ENCODE measurements around the gene TMEM151B. TPM values are rescaled to one million over a fixed set of nuclear protein-coding genes. Genes with fewer than 3 reads are reported as not detected.
"Not testable (repeated sequence)": the region's sequence is repeated elsewhere in the genome, so short reads cannot be mapped to it uniquely, and the experiment has no call there.

TMEM151B gene
- total and polyA plus RNA-seq, 7 donors, result 0.04 to 0.07 TPM; not detected in 5

- Histone ChIP-seq H3K9me3 (no peaks in the 10 kb centered on the region), H3K27ac (no peak overlapping the region), H3K4me1 (peaks cover 6% of the 10 kb centered on the region), H3K36me3 (ENCODE audit: insufficient read depth in 1 of 2, low read depth in 1 of 2) (peaks cover 0 to 12% of the 10 kb centered on the region in 2 donors), H3K4me3 (no peak overlapping the region), H3K27me3 (ENCODE audit: insufficient read depth in 3 of 3, low read length in 2 of 3) (peaks cover 0 to 5% (median 5%) of the 10 kb centered on the region in 3 donors)
- intact Hi-C loops (cut with DNase I), result no loop called here
- no peak for TF ChIP-seq CTCF (IDR thresholded peaks at IDR 0.05)
- DNase-seq, result no peak
- WGBS, 3 donors, result 62 to 70% (median 66%) methylated on average over 3 of the region's 3 CpGs
- no peak for ATAC-seq
These were observed 45.3 kb downstream of the TMEM151B start for GRCh38 chr6:44315516-44315915.

- Histone ChIP-seq H3K27ac (no peak overlapping the region), H3K4me3 (no peak overlapping the region), H3K9me3 (no peaks in the 10 kb centered on the region), H3K36me3 (ENCODE audit: insufficient read depth in 1 of 2, low read depth in 1 of 2) (peaks cover 0 to 8% of the 10 kb centered on the region in 2 donors), H3K4me1 (peaks cover 6% of the 10 kb centered on the region), H3K27me3 (ENCODE audit: insufficient read depth in 3 of 3, low read length in 2 of 3) (peaks cover 0 to 5% (median 5%) of the 10 kb centered on the region in 3 donors)
- TF ChIP-seq CTCF (IDR thresholded peaks at IDR 0.05), result no peak
- no peak for DNase-seq
- intact Hi-C loops (cut with DNase I), result no loop called here
- 55 to 69% (median 56%) methylated on average over 5 of the region's 5 CpGs for WGBS, 3 donors
- no peak for ATAC-seq
These were observed 45.7 kb downstream of the TMEM151B start for GRCh38 chr6:44315951-44316350.

GRCh38 chr6:44316481-44316880 lies 46.2 kb downstream of the TMEM151B start:
- intact Hi-C loops (cut with DNase I), result no loop called here

GRCh38 chr6:44317136-44317631 lies 46.9 kb downstream of the TMEM151B start:
- H3K27me3 ChIP-seq (ENCODE audit: insufficient read depth in 3 of 3, low read length in 2 of 3); H3K4me3 ChIP-seq; H3K27ac ChIP-seq; DNase-seq; ATAC-seq; H3K4me1 ChIP-seq; H3K9me3 ChIP-seq; intact Hi-C loops (cut with DNase I); H3K36me3 ChIP-seq (ENCODE audit: insufficient read depth in 1 of 2, low read depth in 1 of 2): not testable (repeated sequence)
- WGBS, 3 donors, result 70 to 78% (median 78%) methylated on average over 9 of the region's 9 CpGs

More at GRCh38 chr6:44316481-44316880, 46.2 kb downstream of the TMEM151B start:
- TF ChIP-seq CTCF (IDR thresholded peaks at IDR 0.05), result no peak
- no peaks in the 10 kb centered on the region for H3K9me3 ChIP-seq
- ATAC-seq (no peak), DNase-seq (no peak)
- WGBS, 3 donors, result 76 to 80% (median 77%) methylated on average over 12 of the region's 12 CpGs
- H3K4me3 ChIP-seq, result no peak overlapping the region
- peaks cover 1 to 5% (median 5%) of the 10 kb centered on the region in 3 donors for H3K27me3 ChIP-seq (ENCODE audit: insufficient read depth in 3 of 3, low read length in 2 of 3)
- H3K36me3 ChIP-seq (ENCODE audit: insufficient read depth in 1 of 2, low read depth in 1 of 2), result peaks cover 0 to 3% of the 10 kb centered on the region in 2 donors
- H3K4me1 ChIP-seq, result peaks cover 6% of the 10 kb centered on the region
- no peak overlapping the region for H3K27ac ChIP-seq

- DNase-seq, result no peak
- no peaks in the 10 kb centered on the region for H3K36me3 ChIP-seq (ENCODE audit: insufficient read depth in 1 of 2, low read depth in 1 of 2)
- H3K9me3 ChIP-seq, result no peaks in the 10 kb centered on the region
- intact Hi-C loops (cut with DNase I), result no loop called here
- H3K27ac ChIP-seq, result no peak overlapping the region
- whole genome bisulfite sequencing, 3 donors, result 83 to 97% (median 88%) methylated on average over 3 of the region's 3 CpGs
- no peaks in the 10 kb centered on the region for H3K4me1 ChIP-seq
- no peak for ATAC-seq
- no peak overlapping the region for H3K4me3 ChIP-seq
- TF ChIP-seq CTCF (IDR thresholded peaks at IDR 0.05), result no peak
- H3K27me3 ChIP-seq (ENCODE audit: insufficient read depth in 3 of 3, low read length in 2 of 3), result peaks cover 1 to 11% (median 5%) of the 10 kb centered on the region in 3 donors
These were observed 51.0 kb downstream of the TMEM151B start for GRCh38 chr6:44321210-44321609.
